ENCODE measurements around the gene MGMT. TPM values are rescaled to one million over a fixed set of nuclear protein-coding genes. Genes with fewer than 3 reads are reported as not detected.

MGMT gene
- total and polyA plus RNA-seq, 2 donors (not counting 3 experiments of a cell fraction or from before 2014, with no cell fraction given): 15.0 to 15.2 TPM

DNA sequence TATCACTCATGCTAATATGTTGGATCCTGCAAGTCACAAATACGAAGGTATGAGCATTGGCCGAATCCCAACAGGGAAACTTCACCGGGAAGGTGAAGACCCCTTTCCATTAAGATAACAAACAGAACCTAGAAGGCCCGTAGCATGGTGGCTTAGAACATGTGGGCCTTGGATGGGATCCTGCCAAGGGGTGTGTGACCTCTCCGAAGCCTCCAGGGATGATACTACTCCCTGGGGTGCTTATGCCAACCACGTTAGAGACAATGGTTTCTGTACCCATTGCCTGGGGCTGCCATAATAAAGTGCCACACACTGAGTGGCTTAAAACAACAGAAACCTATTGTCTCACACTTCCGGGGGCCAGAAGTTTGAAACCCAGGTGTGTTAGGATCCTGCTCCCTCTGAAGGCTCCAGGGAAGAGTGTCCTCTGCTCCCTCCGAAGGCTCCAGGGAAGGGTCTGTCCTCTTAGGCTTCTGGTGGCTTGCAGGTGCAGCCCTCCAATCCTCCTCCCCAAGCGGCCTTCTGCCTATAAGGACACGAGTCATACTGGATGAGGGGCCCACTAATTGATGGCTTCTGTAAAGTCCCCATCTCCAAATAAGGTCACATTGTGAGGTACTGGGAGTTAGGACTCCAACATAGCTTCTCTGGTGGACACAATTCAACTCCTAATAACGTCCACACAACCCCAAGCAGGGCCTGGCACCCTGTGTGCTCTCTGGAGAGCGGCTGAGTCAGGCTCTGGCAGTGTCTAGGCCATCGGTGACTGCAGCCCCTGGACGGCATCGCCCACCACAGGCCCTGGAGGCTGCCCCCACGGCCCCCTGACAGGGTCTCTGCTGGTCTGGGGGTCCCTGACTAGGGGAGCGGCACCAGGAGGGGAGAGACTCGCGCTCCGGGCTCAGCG is 992 bp upstream of the MGMT start:
- CTCF ChIA-PET: interaction anchor here (1.0 kb wide), 1 partner anchor 644 kb away, joined by 3 read pairs; no protein-coding TSS in a partner anchor

More for the DNA sequence above, 992 bp upstream of the MGMT start:
- POLR2A ChIA-PET: no interaction called here
- FAIRE-seq (no peak), DNase-seq (ENCODE audit: low read depth, low spot score) (no peak)
- TF ChIP-seq, protein P1, sequence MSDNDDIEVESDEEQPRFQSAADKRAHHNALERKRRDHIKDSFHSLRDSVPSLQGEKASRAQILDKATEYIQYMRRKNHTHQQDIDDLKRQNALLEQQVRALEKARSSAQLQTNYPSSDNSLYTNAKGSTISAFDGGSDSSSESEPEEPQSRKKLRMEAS (IDR thresholded peaks at IDR 0.05; ENCODE audit: insufficient read depth, insufficient read length): no peak
- no peak for TF ChIP-seq MYC (IDR thresholded peaks at IDR 0.05; ENCODE audit: low read depth, low read length)
- no peak for TF ChIP-seq JUN (IDR thresholded peaks at IDR 0.05; ENCODE audit: borderline replicate concordance, insufficient read depth, insufficient read length, low read depth)
- no peak for TF ChIP-seq EZH2 (IDR thresholded peaks at IDR 0.05; ENCODE audit: borderline replicate concordance, low read depth, low read length, severe bottlenecking)
- TF ChIP-seq GATA2 (IDR thresholded peaks at IDR 0.05; ENCODE audit: insufficient read depth, insufficient read length, low read depth, low read length): no peak
- TF ChIP-seq POLR2A (IDR thresholded peaks at IDR 0.05; ENCODE audit: low read depth, low read length): no peak
- no peak for TF ChIP-seq FOS (IDR thresholded peaks at IDR 0.05; ENCODE audit: borderline replicate concordance, insufficient read depth, low read length)
- no peak for TF ChIP-seq POLR2AphosphoS5 (IDR thresholded peaks at IDR 0.05; ENCODE audit: insufficient read depth, low read depth, low read length)
- TF ChIP-seq, protein P2, sequence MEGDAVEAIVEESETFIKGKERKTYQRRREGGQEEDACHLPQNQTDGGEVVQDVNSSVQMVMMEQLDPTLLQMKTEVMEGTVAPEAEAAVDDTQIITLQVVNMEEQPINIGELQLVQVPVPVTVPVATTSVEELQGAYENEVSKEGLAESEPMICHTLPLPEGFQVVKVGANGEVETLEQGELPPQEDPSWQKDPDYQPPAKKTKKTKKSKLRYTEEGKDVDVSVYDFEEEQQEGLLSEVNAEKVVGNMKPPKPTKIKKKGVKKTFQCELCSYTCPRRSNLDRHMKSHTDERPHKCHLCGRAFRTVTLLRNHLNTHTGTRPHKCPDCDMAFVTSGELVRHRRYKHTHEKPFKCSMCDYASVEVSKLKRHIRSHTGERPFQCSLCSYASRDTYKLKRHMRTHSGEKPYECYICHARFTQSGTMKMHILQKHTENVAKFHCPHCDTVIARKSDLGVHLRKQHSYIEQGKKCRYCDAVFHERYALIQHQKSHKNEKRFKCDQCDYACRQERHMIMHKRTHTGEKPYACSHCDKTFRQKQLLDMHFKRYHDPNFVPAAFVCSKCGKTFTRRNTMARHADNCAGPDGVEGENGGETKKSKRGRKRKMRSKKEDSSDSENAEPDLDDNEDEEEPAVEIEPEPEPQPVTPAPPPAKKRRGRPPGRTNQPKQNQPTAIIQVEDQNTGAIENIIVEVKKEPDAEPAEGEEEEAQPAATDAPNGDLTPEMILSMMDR (IDR thresholded peaks at IDR 0.05; ENCODE audit: extremely low read depth in 1 of 2, insufficient read depth in 1 of 2, low read depth in 1 of 2, low read length in 2 of 2): no peak
- Histone ChIP-seq H3K27ac (ENCODE audit: insufficient read depth, low read depth, low read length) (peak overlapping the region; percentile 25), H3K9me3 (replicated peaks; ENCODE audit: control insufficient read depth, insufficient read depth, low read length) (no peaks in the 10 kb centered on the region), H3K27me3 (ENCODE audit: control insufficient read depth in 2 of 2, insufficient read depth in 2 of 2, low read length in 2 of 2) (no peaks in the 10 kb centered on the region), H3K4me3 (replicated peaks in 1 of 3; ENCODE audit: insufficient read depth in 1 of 3, low read depth in 1 of 3, low read length in 3 of 3) (peak overlapping the region in 2 of 3 experiments; percentile 14 to 36), H3K9me1 (replicated peaks; ENCODE audit: control insufficient read depth, extremely low read depth, insufficient read depth, low read length) (no peaks in the 10 kb centered on the region), H3K79me2 (ENCODE audit: control insufficient read depth, insufficient read depth, low read length) (no peaks in the 10 kb centered on the region), H2AFZ (ENCODE audit: low read depth, low read length) (peak overlapping the region; percentile 95), H4K20me1 (replicated peaks; ENCODE audit: control insufficient read depth, extremely low read depth, insufficient read depth, low read length) (no peaks in the 10 kb centered on the region), H3K4me2 (ENCODE audit: insufficient read depth, low read length) (peak overlapping the region; percentile 46), H3K4me1 (ENCODE audit: control insufficient read depth, extremely low read depth, insufficient read depth, low read length) (peaks cover 10% of the 10 kb centered on the region), H3K36me3 (ENCODE audit: control insufficient read depth in 2 of 2, extremely low read depth in 1 of 2, insufficient read depth in 2 of 2, low read length in 2 of 2) (no peaks in the 10 kb centered on the region), H3K9ac (replicated peaks; ENCODE audit: extremely low read depth, insufficient read depth, low read length) (no peak overlapping the region)
- TSS peak; percentile 9 for BruUV-seq (replicated peaks)
- intact Hi-C loops (cut with micrococcal nuclease) (loop anchor here (5.0 kb wide), 4 partner anchors 134 to 496 kb away; partner anchors contain the start of gene EBF3), dilution Hi-C loops (cut with MboI; ENCODE audit: extremely low pct_ligation_motif_present, low sequenced_read_pairs) (no loop called here)
